K562 (cell line): ENCODE results near the gene ANTKMT. TPM values are rescaled to one million over a fixed set of nuclear protein-coding genes. Genes with fewer than 3 reads are reported as not detected.

Experiments
- ATAC-seq: fragments of 200-7000 bp; cut with Tn5 transposase; 3 replicates; pipeline ENCODE4 v1.9.1; 2020; ENCODE audit warnings: moderate library complexity
- BruUV-seq: library from RNA; stranded (reverse); fragments of 400-500 nt; replicated peaks from 2 replicates; lab custom pipeline; 2021; lab: Mats Ljungman, UMichigan
- CTCF ChIA-PET: fragments of 300-600 bp; formaldehyde crosslinking; extraction: SDS; loops from one replicate; lab custom pipeline; 2021; ENCODE audit warnings: low intra/inter-chr PET ratio; lab: Yijun Ruan, JAX
- POLR2A ChIA-PET: fragments of 300-600, 350-650 bp; sonication (Branson Sonifier 250); formaldehyde crosslinking; extraction: SDS; loops from one replicate; lab custom pipeline; 2021; ENCODE audit warnings: antibody characterized with exemption, inconsistent platforms; lab: Yijun Ruan, JAX
- DNase-seq, 4 experiments: peaks; one replicate each; pipeline versions ENCODE4 v3.0.0 to v3.0.0-alpha.2; 2011 to 2018; ENCODE audit warnings: low spot score in 3 of 4, mixed read lengths in 3 of 4; ENCODE audit errors: extremely low read depth in 1 of 4
- FAIRE-seq: peaks from 2 replicates; lab custom pipeline; 2011; peaks lifted over from hg19 to GRCh38; lab: Jason Lieb, UNC
- H2AFZ ChIP-seq: 2 replicates; pipeline ENCODE4 v1.6.0; 2011; ENCODE audit warnings: low read depth, low read length, control low read depth, inconsistent platforms
- H3K27ac ChIP-seq: fragments of 200-600 bp; 3 replicates; pipeline ENCODE4 v1.8.0; 2011; ENCODE audit warnings: low read depth, mild to moderate bottlenecking, control low read depth, inconsistent platforms, low read length, moderate library complexity, mixed read lengths; ENCODE audit errors: extremely low read depth
- H3K27me3 ChIP-seq, 2 experiments: fragments of 300-600 bp in 1 of 2; 2 replicates in 1 of 2; 3 replicates in 1 of 2; pipeline versions ENCODE4 v1.6.0 to v1.8.0; 2011; ENCODE audit warnings: inconsistent platforms in 2 of 2, low read length in 2 of 2, mild to moderate bottlenecking in 1 of 2, mixed read lengths in 1 of 2, moderate library complexity in 1 of 2; ENCODE audit not compliant: control insufficient read depth in 2 of 2, insufficient read depth in 2 of 2
- H3K36me3 ChIP-seq: fragments of 300-600 bp; 3 replicates; pipeline ENCODE4 v1.8.0; 2011; ENCODE audit warnings: mild to moderate bottlenecking, low read length, inconsistent platforms; ENCODE audit not compliant: control insufficient read depth, insufficient read depth
- H3K4me1 ChIP-seq, 2 experiments: fragments of 200-600 bp in 1 of 2; replicated peaks in 1 of 2; 2 replicates in 1 of 2; 3 replicates in 1 of 2; pipeline versions ENCODE4 v1.5.1 to v1.8.0; 2011; ENCODE audit warnings: inconsistent platforms in 2 of 2, low read length in 2 of 2, mild to moderate bottlenecking in 1 of 2, mixed read lengths in 1 of 2, moderate library complexity in 1 of 2; ENCODE audit not compliant: control insufficient read depth in 2 of 2, insufficient read depth in 2 of 2
- H3K4me2 ChIP-seq: 2 replicates; pipeline ENCODE4 v1.6.1; 2011; ENCODE audit warnings: low read length, control low read depth, inconsistent platforms, mixed read lengths; ENCODE audit not compliant: insufficient read depth
- H3K4me3 ChIP-seq: fragments of 200-600 bp; sonication (generic), shearing (Covaris generic); 2 replicates; pipeline ENCODE4 v1.5.1; 2016; ENCODE audit warnings: control low read depth, inconsistent platforms
- H3K79me2 ChIP-seq: fragments of 200-600 bp; 3 replicates; pipeline ENCODE4 v1.8.0; 2011; ENCODE audit warnings: low read length, inconsistent platforms; ENCODE audit not compliant: control insufficient read depth, insufficient read depth
- H3K9ac ChIP-seq, 2 experiments: 2 replicates each; pipeline versions ENCODE4 v1.6.0 to v1.6.1; 2011; ENCODE audit warnings: low read depth in 2 of 2, low read length in 2 of 2, control low read depth in 1 of 2, inconsistent platforms in 1 of 2, mild to moderate bottlenecking in 1 of 2, mixed read lengths in 1 of 2; ENCODE audit not compliant: insufficient read depth in 1 of 2
- H3K9me1 ChIP-seq: one replicate; pipeline ENCODE4 v1.6.0; 2011; ENCODE audit warnings: inconsistent platforms, mild to moderate bottlenecking, low read length, moderate library complexity; ENCODE audit not compliant: control insufficient read depth, insufficient read depth
- H3K9me3 ChIP-seq: replicated peaks from 2 replicates; pipeline ENCODE4 v1.5.1; 2011; ENCODE audit warnings: low read depth, low read length, inconsistent platforms; ENCODE audit not compliant: control insufficient read depth, insufficient read depth
- H4K20me1 ChIP-seq: replicated peaks from 2 replicates; pipeline ENCODE4 v1.6.1; 2011; ENCODE audit warnings: low read length, inconsistent platforms, mixed read lengths; ENCODE audit not compliant: control insufficient read depth, insufficient read depth
- ARNT ChIP-seq, 2 experiments: fragments of 450-650 bp; IDR thresholded peaks; 2 replicates each; pipeline ENCODE4 v1.6.1; 2016; ENCODE audit warnings: mild to moderate bottlenecking in 1 of 2
- CBX5 ChIP-seq: IDR thresholded peaks from 2 replicates; pipeline ENCODE4 v1.6.1; 2014; ENCODE audit warnings: low read depth, borderline replicate concordance
- CHD2 ChIP-seq: IDR thresholded peaks from 2 replicates; pipeline ENCODE4 v1.6.1; 2011; ENCODE audit warnings: low read depth, low read length
- DACH1 ChIP-seq: fragments of 450-650 bp; IDR thresholded peaks from 2 replicates; pipeline ENCODE4 v1.6.1; 2018; ENCODE audit not compliant: partially characterized antibody
- ESRRA ChIP-seq: fragments of 450-650 bp; IDR thresholded peaks from 2 replicates; pipeline ENCODE4 v1.6.1; 2014; ENCODE audit warnings: low read depth, mild to moderate bottlenecking, moderate library complexity, borderline replicate concordance
- FOXP1 ChIP-seq: sonication (generic); formaldehyde crosslinking; IDR thresholded peaks from 2 replicates; pipeline ENCODE4 v1.8.0; 2022; ENCODE audit warnings: mild to moderate bottlenecking, missing genetic modification reagents
- FUS ChIP-seq: fragments of 200-400 bp; formaldehyde crosslinking; optimal IDR thresholded peaks from 2 replicates; pipeline ENCODE3; 2017; ENCODE audit warnings: low read depth, low read length
- MCM5 ChIP-seq: fragments of 450-650 bp; IDR thresholded peaks from 2 replicates; pipeline ENCODE4 v1.6.1; 2016; ENCODE audit warnings: low read depth
- POLR2A ChIP-seq: fragments of 450-650 bp; conservative IDR thresholded peaks from 2 replicates; pipeline ENCODE4 v1.6.1; 2016
- RBFOX2 ChIP-seq: fragments of 200-400 bp; formaldehyde crosslinking; IDR thresholded peaks from 2 replicates; pipeline ENCODE4 v1.6.1; 2017; ENCODE audit warnings: low read depth, mild to moderate bottlenecking, low read length, moderate library complexity
- SAFB ChIP-seq: fragments of 200-400 bp; formaldehyde crosslinking; IDR thresholded peaks from 2 replicates; pipeline ENCODE4 v1.6.1; 2017; ENCODE audit warnings: low read depth, low read length, borderline replicate concordance
- SREBF1 ChIP-seq: fragments of 150-350 bp; IDR thresholded peaks from 2 replicates; pipeline ENCODE4 v1.6.1; 2014; ENCODE audit warnings: antibody characterized with exemption, low read depth, low read length, borderline replicate concordance
- TAF9B ChIP-seq: fragments of 450-650 bp; IDR thresholded peaks from 2 replicates; pipeline ENCODE4 v1.6.1; 2018; ENCODE audit warnings: mild to moderate bottlenecking; ENCODE audit not compliant: partially characterized antibody
- WHSC1 ChIP-seq: IDR thresholded peaks from one replicate; pipeline ENCODE4 v1.6.1; 2012; ENCODE audit warnings: low read length, control low read depth, inconsistent platforms
- ZFX ChIP-seq: sonication (generic); formaldehyde crosslinking; IDR thresholded peaks from 2 replicates; pipeline ENCODE4 v1.8.0; 2022; ENCODE audit warnings: mild to moderate bottlenecking, missing genetic modification reagents, moderate library complexity
- ZNF133 ChIP-seq: fragments of 250-450 bp; sonication (Bioruptor Pico); IDR thresholded peaks from 2 replicates; pipeline ENCODE4 v1.4.0; 2020; ENCODE audit warnings: mild to moderate bottlenecking
- ZNF217 ChIP-seq: sonication (generic); formaldehyde crosslinking; IDR thresholded peaks from 2 replicates; pipeline ENCODE4 v1.8.0; 2022; ENCODE audit warnings: mild to moderate bottlenecking, missing genetic modification reagents
- ZNF282 ChIP-seq: sonication (generic); formaldehyde crosslinking; IDR thresholded peaks from 2 replicates; pipeline ENCODE4 v1.8.1; 2023; ENCODE audit warnings: missing genetic modification reagents
- WGBS: fragments of 100-300 bp; shearing (Covaris generic); methylation state at CpG from one replicate; pipeline ENCODE4 v1.1.6; 2016; ENCODE audit warnings: low coverage, mixed read lengths; ENCODE audit not compliant: insufficient coverage; ENCODE audit errors: missing lambda C conversion rate; 5-methylcytosine and 5-hydroxymethylcytosine counted together
- in situ Hi-C: fragments of 300-500 bp; cut with MboI; formaldehyde crosslinking; loops from 4 replicates; pipeline ENCODE4 v1.15.0; 2018; ENCODE audit warnings: inconsistent platforms, mixed read lengths
- intact Hi-C: fragments of 100-400 bp; cut with micrococcal nuclease; formaldehyde crosslinking; loops from 2 replicates; pipeline ENCODE4 v1.14.2; 2022
- polyA plus RNA-seq, 8 experiments: library from polyadenylated mRNA; depleted of rRNA in 4 of 8; stranded (reverse) in 5 of 8; unstranded in 3 of 8; fragments of >200 nt; fragmentation: Nextera tagmentation in 2 of 8; fragmentation: Illumina TruSeq in 1 of 8; extraction: Ambion mirVana in 2 of 8; extraction: Trizol in 1 of 8; gene quantifications; 2 replicates each; pipeline versions ENCODE4 v1.2.1 to v1.2.3, GENCODE V29; 2011 to 2014; ENCODE audit warnings: inconsistent platforms in 1 of 8, missing spikeins in 1 of 8
- total RNA-seq, 7 experiments: library from RNA; depleted of rRNA in 6 of 7; stranded (reverse); fragments of >200 nt in 6 of 7; fragmentation: Illumina TruSeq in 2 of 7; extraction: Trizol in 2 of 7; gene quantifications; 2 replicates each; pipeline versions ENCODE4 v1.2.1 to v1.2.3, GENCODE V29; 2011 to 2021; ENCODE audit warnings: low replicate concordance in 1 of 7
- TF ChIP-seq, protein P1 (sequence below), 2 experiments: fragments of 250-450 bp in 1 of 2; fragments of 450-650 bp in 1 of 2; sonication (Bioruptor Pico) in 1 of 2; IDR thresholded peaks; 2 replicates each; pipeline versions ENCODE4 v1.6.1 to v1.8.0; 2016 to 2021; ENCODE audit warnings: mild to moderate bottlenecking in 2 of 2, moderate library complexity in 2 of 2, missing compliant biosample characterization in 1 of 2, missing genetic modification characterization in 1 of 2
- TF ChIP-seq, protein P2 (sequence below), 2 experiments: IDR thresholded peaks; 2 replicates each; pipeline ENCODE4 v1.6.1; 2011; ENCODE audit warnings: borderline replicate concordance in 1 of 2, control low read depth in 1 of 2, low read depth in 1 of 2, low read length in 1 of 2, mild to moderate bottlenecking in 1 of 2, mixed read lengths in 1 of 2, moderate library complexity in 1 of 2; ENCODE audit not compliant: insufficient read depth in 1 of 2, insufficient read length in 1 of 2, poor library complexity in 1 of 2, severe bottlenecking in 1 of 2; ENCODE audit errors: extremely low read depth in 1 of 2

ANTKMT gene
- total and polyA plus RNA-seq, 9 of the 15 experiments (the other 6 are each of a cell fraction or from before 2014, with no cell fraction given) = 0.58 to 217 (median 19.1) TPM

DNA sequence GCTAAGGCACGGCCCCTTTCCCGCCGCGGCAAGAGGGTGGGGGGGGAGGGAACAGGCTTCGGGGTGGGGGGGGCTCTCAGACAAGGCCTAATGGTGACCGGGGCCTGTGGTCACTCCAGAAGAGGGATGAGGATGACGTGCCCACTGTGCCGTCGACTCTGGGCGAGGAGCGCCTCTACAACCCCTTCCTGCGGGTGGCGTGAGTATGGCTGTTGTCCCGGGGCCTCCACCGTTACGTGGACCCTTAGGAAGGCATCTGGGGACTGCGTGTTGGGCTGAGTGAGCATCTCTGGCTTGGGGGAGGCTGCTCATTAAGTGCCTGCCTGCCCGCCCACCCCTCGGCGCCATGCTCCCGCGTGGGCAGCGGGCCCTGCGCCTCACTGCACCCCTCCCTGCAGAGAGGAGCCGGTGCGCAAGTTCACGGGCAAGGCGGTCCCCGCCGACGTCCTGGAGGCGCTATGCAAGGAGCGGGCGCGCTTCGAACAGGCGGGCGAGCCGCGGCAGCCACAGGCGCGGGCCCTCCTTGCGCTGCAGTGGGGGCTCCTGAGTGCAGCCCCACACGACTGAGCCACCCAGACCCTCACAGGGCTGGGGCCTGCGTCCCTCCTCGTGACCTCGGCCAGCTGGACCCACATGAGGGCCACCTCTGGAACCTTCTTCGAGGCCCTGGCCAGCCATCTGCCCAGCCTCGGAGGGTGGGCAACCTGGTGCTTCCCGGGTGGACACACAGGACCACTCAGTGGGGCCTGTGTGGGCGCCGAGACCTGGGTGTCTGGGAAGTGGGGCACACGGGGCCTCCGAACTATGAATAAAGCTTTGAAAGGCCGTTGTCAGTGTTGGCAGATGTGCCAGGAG lies 8.2 kb downstream of the ANTKMT start:
- POLR2A ChIA-PET = interaction anchor here (0.5 to 2.0 kb wide), 6 partner anchors 9 to 81 kb away, joined by 3 to 16 read pairs (median 8); partner anchors contain the start of genes ANTKMT, CIAO3 and MSLN
- peaks cover 46% of the 10 kb centered on the region; the same call in 2 of the 3 replicates for H3K36me3 ChIP-seq
- no peak overlapping the region for H2AFZ ChIP-seq
- H3K4me3 ChIP-seq = peak overlapping the region; percentile 80
- H4K20me1 ChIP-seq = no peaks in the 10 kb centered on the region; the same call in 1 of the 2 replicates
- H3K4me2 ChIP-seq = peak overlapping the region; percentile 97
- in situ Hi-C loops (no loop called here), intact Hi-C loops (loop anchor here (2.0 kb wide), 1 partner anchor 14 kb away; the partner anchor contains the start of gene METRN)
- CTCF ChIA-PET = no interaction called here
- peaks cover 10 to 93% of the 10 kb centered on the region in 2 experiments; a peak in 4 of 5 replicates for H3K4me1 ChIP-seq
- peaks cover 25% of the 10 kb centered on the region for H3K79me2 ChIP-seq
- TSS peak; percentile 54 for BruUV-seq
- no peaks in the 10 kb centered on the region for H3K9me3 ChIP-seq
- no peaks in the 10 kb centered on the region for H3K9me1 ChIP-seq
- WGBS = 32% methylated on average over 42 of the region's 55 CpGs
- DNase-seq = peak in 3 of 4 experiments; percentile 42 to 52 (median 48)
- H3K27me3 ChIP-seq = no peaks in the 10 kb centered on the region
- H3K27ac ChIP-seq = peak overlapping the region; percentile 82
- H3K9ac ChIP-seq = peak overlapping the region; percentile 65 to 96
- no peak for ATAC-seq
- FAIRE-seq = no peak
- TF ChIP-seq ESRRA (no peak), SREBF1 (no peak), POLR2A (peak; percentile 47; the same call in 1 of the 2 replicates), ARNT (IDR thresholded peaks at IDR 0.05) (no peak), CBX5 (no peak), TAF9B (no peak), MCM5 (no peak), SAFB (peak; percentile 67; the same call in 1 of the 2 replicates), FUS (peak; percentile 23), RBFOX2 (peak; percentile 72), ZNF133 (no peak), DACH1 (no peak), ZFX (CRISPR knock-in tag) (no peak), ZNF282 (CRISPR knock-in tag) (no peak), FOXP1 (no peak), WHSC1 (no peak), ZNF217 (CRISPR knock-in tag) (no peak), CHD2 (no peak)
- TF ChIP-seq, protein P1, sequence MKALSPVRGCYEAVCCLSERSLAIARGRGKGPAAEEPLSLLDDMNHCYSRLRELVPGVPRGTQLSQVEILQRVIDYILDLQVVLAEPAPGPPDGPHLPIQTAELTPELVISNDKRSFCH (CRISPR knock-in tag; IDR thresholded peaks at IDR 0.05) = no peak
- TF ChIP-seq, protein P1 (tag; IDR thresholded peaks at IDR 0.05) = no peak
- TF ChIP-seq, protein P2, sequence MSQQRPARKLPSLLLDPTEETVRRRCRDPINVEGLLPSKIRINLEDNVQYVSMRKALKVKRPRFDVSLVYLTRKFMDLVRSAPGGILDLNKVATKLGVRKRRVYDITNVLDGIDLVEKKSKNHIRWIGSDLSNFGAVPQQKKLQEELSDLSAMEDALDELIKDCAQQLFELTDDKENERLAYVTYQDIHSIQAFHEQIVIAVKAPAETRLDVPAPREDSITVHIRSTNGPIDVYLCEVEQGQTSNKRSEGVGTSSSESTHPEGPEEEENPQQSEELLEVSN (IDR thresholded peaks at IDR 0.05; ENCODE audit: borderline replicate concordance in 1 of 2, extremely low read depth in 1 of 2, insufficient read depth in 1 of 2, insufficient read length in 1 of 2, low read depth in 1 of 2, low read length in 1 of 2, poor library complexity in 1 of 2, severe bottlenecking in 1 of 2) = peak in 1 of 2 experiments; percentile 56
